Measurements from ENCODE around the gene APRT. TPM values are rescaled to one million over a fixed set of nuclear protein-coding genes. Genes with fewer than 3 reads are reported as not detected.

Gene APRT, protein sequence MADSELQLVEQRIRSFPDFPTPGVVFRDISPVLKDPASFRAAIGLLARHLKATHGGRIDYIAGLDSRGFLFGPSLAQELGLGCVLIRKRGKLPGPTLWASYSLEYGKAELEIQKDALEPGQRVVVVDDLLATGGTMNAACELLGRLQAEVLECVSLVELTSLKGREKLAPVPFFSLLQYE
- total RNA-seq: 12.0 TPM

DNA sequence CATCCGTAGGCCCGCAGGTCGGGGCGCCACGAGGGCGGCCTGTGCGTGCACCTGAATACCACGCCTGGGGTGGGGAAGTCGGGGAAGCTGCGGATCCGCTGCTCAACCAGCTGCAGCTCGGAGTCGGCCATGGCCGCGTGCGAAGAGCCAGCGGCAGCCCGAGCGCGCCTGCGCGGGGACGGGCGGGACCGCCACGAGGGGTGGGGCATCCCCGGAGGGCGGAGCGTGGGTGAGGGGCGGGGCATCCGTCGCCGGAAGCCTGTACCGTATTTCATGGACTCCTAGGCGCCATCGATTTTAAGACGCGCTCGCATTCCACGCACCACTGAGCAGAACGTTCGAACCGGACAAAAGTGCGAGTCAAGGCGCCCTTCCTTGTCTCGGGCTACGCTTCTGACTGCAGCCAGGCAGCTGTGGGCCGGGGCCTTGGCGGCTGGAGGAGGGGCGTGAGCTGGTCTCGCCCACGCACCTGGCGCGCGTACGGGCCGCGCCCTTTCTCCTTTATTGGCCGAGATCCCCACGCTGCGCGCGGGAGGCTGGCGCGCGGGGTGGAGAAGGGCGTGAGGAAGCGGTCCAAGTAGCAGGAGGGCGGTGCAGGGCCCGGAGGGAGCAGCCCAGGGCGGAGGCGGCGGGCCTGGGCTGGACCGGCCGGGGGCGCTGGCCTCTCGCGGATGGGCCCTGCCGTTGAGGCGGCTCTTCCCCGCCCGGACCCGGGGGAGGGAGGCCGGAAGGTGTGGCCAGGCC, at the start of gene APRT:
TSS of gene APRT (minus strand) at position 160 of the 744 bp plus-strand sequence. CDS start at position 131, 29 bp downstream.
- DNase-seq: peak; percentile 87

DNA sequence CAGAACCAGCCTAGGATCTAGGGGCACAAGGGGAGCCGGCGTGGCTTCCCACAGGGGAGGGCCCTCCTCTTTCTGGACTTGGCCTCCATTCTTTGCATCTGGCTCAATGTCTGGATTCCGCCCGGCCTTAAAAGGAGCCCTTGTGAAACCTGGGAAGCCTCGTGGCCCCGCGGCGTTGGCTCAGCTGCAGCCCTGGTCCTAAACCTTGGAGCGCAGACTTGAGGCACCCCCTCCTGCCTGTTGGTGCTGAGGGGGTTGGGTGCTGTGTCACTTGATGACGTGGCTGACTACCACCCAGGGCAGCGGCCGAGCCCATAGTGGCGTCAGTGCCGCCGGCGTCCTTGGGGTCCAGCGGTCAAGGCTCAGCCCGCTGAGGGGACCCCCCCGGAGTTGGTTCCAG, 49.6 kb upstream of the APRT start:
- DNase-seq: no peak

DNA sequence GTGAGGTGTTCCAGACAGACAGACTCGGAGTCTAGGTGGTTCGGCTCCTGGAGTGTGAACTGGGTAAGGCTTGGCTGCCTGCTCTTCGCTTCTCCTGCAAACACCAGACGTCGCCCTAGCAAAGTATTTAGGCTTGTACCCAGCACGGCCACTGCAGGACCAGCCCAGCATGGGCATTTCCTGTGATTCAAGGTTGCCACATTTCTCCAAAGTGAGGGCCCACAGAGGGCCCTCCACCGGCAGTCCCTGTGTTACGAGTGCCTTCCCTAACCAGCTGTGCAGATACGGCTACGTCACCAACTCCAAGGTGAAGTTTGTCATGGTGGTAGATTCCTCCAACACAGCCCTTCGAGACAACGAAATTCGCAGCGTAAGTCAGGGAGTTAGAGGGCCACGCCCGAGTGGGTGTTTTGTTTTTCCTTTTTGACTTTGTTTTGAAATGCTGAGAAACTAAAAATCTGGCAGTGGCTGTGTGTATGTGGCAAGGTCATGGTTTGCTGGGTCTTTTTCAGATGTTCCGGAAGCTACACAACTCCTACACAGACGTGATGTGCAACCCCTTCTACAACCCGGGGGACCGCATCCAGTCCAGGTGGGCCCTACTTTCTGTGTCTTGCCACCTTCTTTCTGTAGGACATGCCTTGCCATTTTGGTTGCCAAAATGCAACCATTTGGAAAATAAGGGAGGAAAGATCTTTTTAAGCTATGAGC, 47.8 kb upstream of the APRT start:
- no peak for DNase-seq

DNA sequence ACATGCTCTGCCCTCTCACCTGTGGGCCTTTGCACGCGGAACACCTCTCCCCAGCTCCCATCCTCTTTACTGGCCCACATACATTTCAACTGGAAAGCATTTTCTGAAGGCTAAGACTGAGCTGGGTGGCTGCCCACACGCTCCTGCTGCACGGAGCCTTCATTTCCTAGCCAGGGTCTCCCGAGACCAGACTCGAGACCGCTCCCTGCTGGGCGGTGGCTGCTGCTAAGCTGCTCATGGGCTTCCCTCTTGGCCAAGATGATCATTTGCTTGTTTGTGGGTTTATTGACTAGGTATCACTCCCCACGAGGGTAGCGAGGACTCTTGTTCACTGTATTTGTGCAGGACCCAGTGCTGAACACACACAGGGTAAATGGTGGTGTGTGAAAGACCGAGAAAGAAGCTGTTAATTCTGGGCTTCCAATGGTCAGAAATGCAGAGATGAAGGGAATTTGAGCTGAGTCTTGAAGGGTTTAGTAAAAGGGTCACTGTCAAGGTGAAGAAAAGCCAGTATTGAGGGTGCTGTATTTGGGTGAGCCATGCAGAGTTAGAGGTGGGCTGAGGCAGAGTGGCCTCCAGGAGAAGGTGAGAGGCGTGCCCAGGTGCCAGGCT, 46.1 kb upstream of the APRT start:
- peak; percentile 59 for DNase-seq

DNA sequence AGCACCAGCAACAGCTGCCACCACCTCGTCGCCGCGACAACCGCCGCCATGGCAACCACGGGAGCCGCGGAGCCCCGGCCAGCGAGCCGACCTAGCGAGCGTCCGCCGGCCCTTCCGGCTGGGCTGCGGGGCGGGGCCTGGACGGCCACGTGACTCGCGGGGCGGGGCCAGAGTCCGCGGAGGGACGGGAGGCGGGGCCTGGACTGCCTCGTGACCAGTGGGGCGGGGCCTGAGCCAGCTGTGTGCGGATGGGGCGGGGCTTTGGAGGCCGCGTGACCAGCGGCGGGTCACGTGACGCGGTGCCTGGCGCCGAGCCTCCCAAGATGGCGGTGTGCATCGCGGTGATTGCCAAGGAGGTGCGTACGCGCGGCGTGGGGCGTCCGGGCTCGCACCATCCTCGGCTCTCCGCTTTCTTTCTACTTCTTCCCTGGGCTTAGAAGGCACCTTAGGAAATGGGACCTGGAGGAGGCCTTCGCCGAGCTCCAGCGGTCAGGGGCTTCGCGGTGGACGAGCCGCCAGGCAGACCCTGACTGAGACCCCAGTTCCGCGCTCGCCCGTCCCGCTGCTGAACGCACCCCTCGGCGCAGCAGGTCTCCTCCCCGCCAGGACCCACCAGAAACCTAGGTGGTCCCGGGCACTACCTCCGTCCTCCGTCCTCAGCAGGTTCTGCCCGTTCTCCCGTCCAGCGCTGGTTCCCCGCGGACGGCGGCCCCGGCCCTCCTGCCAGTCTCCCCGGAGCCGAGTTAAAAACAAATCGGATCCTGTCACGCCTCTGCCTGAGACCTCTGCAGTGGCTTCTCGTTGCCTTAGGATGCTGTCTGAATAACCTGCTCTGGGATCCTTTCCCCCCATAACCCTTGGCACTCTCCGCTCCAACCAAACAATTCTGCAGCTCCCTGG, 45.4 kb upstream of the APRT start, which contains the start of the genes GALNS and TRAPPC2L:
TSS of gene GALNS (minus strand) at position 120 of the 900 bp plus-strand sequence. CDS start at position 50, 70 bp downstream.
TSS of gene TRAPPC2L (plus strand) at position 300 of the 900 bp plus-strand sequence. CDS start at position 324, 24 bp downstream.
- peak; percentile 97 for DNase-seq

DNA sequence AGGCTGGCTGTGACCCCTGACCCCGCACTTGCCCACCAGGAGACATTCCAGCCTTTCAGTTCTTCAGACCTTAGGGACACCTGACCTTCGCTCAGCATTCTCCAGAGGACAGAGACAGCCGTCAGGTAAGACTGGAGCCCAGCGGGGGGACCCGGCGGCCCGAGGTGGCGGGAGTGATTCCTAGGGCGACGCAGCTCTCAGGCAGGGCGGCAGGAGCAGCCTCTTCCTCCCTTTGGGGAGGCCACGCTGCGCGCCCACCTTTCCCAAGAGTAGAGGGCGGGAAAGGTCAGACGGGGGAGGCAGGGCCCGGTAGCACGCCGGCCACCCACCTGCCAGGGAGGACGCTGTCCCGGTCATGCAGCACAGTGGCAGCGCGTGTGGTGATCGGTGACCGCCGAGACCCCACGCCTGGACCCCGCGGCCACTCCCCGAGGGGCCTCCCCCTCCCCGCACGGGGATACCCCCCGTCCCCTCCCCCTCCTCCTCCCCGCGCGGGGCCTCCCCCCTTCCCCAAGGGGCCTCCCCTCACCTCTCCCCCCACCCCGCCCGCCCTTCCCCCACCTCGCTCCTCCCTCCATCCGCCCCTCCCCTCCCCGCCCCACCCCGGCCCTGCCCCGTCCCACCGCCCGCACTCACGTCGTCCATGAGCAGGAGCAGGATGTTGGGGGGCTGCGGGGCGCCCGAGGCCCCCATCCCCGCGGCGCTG, 44.5 kb upstream of the APRT start:
- no peak for DNase-seq

DNA sequence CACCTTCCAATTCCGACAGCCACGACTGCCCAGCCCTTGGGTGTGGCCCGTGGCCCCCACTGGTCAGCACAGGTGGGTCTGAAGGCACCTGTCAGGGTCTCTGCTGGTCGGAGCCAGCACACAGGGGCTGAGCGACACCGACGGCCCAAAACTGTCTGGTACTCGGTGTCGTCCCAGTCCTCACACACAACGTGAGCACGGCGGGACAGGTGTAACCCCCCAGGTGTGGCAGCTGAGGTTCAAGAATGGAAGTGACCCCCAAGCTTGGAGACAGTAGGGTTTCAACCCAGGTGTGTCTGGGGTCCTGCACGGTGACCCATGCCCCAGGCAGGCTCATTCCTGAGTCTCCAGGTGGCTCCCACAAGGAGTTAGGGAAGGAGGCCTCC, 44.0 kb upstream of the APRT start:
- no peak for DNase-seq

DNA sequence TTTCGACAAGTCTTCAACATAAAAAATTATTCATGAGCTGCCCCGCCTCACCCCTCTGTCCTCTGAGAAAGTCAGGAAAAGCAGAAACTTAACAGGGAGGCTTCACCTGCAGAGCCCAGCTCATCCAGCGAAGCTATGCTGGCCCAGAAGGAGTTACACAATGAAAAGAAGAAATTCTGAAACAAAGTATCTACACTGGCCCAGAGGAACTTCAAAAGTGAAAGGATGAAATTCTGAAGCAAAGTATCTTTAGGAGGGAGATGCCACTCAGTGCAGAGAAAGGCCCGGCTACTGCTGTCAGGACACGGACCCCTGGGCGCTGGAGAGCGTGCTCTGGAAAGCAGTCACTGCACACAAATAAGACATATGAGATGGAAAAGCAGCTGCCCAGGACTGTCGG, 43.4 kb upstream of the APRT start:
- DNase-seq: no peak

DNA sequence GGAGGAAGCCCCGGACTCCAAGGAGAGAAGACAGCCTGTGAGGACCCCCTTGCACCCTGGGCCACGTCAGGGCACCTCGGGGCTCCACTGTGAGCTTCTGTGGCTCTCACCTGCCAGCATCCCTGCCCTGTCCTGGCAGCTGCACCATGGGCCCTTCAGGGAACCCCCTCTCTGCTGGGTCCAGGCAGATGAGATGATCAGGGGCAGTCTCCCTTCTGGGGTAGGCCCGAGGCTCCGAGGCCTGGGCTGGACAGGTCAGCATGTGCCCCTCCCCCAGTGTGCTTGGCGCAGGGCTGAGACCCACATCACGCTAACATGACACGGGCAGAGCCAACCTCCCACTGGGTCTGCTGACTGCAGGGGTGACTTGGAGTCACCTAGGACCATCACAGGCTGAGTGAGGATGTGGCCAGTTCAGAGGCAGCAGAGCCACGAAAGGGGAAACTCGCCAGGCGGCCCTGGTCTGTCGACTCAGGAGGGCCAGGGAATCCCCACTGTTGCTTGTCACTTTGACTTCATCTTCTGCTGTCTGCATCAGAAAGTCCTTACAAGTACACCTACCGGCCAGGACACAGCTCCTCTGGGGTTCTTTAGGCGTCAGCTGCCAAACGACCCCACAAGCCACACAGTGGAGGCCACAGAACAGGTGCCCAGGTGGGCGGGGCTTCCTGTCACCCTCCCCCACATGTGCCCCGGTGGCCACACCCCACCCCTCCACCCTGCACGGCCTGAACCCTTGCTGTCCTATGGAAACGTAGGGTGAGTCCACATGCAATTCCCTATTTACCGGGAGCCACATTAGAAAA, 42.8 kb upstream of the APRT start:
- no peak for DNase-seq

DNA sequence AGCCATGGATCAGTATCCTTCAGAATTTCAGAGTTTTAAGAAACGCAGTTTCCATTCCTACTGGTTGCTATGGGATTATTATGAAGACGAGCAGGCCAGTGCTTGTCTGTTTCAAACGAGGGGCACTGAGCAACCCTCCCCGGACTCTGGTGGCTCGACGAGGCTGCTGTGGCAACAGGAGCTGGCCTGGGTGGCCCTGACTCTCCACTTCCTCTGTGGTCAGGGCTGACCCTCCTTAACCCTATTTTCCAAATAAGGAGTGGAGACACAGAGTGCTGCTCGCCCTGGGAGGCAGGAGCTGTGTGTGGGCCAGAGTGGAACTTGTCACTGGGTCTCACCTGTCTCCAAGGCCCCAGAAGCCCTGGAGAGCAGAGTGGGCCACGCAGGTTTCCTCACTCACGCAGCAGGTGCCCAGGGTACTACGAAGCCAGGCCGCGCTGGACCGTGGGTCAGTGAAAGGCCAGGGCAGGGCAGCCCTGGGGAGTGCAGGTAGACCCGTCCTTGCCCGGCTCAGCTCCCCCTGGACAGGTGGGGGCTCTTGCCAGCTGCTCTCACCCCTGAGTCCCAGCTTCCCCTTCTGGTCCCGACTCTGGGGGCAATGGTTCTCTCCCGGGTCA, 41.7 kb upstream of the APRT start:
- no peak for DNase-seq

DNA sequence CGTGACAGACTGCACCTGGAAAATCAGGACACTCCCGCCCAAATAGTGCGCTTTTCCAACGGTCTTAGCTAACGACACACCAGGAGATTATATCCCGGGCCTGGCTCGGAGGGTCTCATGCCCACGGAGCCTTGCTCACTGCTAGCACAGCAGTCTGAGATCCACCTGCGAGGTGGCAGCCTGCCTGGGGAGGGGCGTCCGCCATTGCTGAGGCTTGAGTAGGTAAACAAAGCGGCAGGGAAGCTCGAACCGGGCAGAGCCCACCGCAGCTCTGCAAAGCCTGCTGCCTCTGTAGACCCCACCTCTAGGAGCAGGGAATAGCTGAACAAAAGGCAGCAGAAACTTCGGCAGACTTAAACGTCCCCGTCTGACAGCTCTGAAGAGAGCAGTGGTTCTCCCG, 39.9 kb upstream of the APRT start:
- DNase-seq: no peak

DNA sequence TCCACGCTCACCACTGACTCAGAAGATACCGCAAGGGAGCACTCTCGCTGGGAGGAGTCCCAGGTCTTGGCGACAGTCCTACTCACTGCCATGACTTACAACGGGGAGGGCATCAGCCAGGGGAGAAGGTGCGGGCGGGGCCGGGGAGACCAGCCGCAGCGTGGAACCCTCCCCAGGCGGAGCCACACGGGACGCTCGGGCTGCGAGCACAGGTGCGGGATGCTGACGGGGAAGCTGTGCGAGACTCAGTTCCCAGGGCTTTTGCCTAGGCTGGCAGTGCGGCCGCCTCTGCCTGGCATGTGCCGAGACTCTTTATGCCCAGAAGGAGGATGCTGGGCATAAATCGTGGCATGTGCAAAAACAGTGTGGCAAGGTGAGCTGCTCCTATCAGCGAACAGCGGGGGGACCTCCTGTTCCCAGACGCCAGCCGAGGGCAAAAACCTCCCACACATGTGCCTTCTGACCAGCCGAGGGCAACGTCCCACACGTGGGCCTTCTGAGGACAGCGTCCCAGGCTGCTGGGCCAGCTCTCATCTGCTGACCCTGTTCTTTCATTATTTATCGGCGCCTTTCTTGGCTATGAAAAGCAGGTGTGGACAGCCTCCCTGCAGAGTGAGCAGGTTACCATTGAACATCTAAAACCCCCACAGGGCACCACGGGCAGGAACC, 38.9 kb upstream of the APRT start:
- DNase-seq: no peak

DNA sequence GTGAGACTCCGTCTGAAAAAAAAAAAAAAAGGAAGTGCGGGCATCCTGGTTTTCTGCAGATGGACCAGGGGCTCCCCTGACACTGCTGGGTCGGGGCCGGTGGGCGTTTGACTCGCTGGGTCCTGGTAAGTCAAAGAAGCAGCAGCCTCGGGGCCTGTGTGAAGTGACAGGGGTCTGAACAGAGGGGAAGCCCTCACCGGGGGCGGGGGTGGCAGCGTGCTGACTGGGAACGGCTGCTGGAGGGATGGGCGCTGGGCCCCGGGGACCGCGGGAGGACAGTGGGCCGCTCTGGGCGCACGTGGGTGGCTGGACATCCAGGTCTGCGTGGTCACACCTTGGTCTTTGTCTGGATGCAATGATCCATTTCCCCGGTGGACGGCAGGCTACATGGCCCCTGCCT, 36.8 kb upstream of the APRT start:
- no peak for DNase-seq

DNA sequence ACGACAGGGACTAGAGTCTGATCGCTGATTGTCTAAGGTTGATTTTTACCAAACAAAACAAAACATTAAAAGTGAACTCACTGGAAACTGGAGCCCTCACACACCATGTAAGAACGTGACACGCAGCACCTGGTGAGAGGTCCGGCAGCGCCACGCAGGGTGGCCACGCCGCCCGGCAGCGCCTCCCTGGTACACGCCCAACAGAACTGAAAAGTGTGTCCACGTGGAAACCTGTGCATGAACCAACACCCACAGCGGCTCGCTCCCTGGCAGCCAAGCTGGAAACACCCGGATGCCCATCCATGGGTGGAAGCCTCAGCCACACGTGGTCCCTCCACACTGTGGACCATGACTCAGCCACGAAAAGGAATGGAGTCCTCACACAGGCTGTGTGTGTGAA, 35.9 kb upstream of the APRT start:
- DNase-seq: no peak

DNA sequence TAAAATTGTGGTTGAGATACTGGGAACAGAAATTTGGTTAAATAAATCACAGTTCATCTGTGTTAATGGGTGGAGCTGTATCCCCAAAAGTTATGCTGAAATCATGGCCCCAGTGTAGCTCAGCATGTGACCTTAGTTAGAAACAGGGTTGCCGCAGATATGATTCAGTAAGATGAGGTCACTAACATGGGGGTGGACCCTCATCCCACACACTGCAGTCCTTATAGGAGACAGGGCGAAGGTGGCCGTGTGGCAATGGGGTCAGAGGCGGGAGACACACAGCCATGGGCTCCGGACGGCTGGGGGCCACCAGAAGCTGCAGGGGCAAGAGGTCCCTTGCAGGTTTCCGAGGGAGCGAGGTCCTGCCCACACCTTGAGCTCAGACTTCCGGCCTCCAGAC, 34.4 kb upstream of the APRT start:
- no peak for DNase-seq

DNA sequence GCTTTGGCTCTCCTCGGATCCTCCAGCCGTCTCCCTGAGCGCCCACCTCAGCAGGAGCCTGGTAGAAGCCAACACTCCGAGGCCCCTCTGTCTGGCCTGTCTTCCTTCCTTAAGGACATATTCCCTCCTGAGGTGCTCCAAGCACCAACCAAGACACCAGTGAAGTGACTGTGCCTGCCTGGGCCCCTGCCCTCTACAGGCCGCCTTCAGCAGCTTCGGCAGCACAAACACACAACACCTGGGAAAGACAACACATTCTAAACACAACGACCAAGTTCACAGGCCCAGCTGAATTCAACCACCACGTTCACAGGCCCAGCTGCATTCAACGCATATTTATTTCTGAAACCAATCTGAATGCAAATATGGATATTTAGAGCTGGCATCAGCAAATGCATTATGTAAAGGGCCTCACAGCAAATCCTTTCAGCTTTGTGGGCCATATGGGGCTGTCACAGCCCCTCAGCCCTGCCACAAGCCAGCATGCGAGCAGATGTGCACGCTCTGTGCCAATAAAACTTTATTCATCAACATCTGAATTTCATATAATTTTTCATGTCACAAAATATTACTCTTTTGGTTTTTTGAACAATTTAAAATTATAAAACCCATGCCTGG, 32.8 kb upstream of the APRT start:
- DNase-seq: no peak

DNA sequence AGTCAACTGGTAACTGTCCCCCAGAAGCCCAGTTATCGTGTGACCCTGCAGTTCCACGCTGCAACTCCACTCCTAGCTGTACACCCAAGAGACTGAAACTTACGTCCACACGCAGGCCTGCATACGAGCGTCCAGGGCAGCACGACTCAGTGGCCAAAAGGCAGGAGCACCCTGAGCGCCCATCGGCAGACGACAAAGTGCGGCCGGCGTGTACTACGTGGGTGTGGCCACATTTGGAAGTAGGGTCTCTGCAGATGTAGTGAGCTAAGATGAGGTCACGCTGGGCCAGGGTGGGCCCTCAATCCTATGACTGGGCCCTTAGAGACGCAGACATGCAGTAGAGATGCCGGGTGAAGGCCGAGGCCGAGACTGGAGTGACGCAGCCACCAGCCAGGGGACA, 31.5 kb upstream of the APRT start:
- no peak for DNase-seq

DNA sequence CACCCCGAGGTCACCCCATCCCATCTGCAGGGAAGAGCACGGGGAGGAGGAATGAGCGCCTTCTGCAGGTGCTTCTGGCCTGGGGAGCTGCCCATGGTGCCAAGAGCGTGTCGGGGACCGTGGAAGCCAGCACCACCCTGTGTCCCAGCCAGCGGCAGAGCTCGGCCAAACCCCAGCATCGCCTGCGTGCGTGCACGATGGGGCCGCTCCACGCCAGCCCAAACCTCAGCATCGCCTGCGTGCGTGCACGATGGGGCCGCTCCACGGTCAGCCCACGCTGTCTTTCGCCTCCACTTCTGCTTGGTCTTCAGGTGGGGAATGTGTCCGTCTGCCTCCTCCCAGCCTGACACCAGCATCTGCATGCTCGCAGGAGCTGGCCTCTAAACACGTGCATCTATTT, 31.1 kb upstream of the APRT start:
- no peak for DNase-seq

DNA sequence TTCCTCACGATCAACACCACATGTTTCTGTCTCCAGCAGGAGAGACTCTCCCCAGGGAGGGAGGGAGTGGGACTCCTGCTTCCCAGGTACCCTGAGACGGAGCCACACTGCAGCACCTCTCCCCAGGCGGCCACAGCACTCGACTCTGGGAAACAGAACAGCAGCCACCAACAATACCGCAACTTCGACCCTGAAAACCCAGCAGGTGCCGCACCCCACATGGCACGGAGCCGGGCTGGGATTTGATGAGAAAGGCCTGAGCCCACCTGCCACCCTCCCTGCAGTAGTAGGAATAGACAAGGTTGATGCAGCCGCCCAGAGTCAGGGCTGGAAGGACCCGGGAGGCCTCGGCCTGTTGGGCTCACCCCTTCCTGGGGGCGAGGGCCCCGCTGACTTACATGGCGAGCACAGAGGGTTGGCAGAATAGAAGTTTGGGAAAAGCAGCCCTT, 30.6 kb upstream of the APRT start:
- no peak for DNase-seq

Data from occipital lobe (tissue), 2 donors.